GM19463 (cell line): ENCODE data around the gene SYNE1.
"Not testable (repeated sequence)": the region's sequence is repeated elsewhere in the genome, so short reads cannot be mapped to it uniquely, and the experiment has no call there.

Experiments used
- ATAC-seq: cut with Tn5 transposase; IDR thresholded peaks from one replicate; pipeline ENCODE4 v1.9.1; 2021; ENCODE audit warnings: mild to moderate bottlenecking, moderate library complexity; ENCODE audit not compliant: unreplicated experiment

SYNE1 gene

DNA sequence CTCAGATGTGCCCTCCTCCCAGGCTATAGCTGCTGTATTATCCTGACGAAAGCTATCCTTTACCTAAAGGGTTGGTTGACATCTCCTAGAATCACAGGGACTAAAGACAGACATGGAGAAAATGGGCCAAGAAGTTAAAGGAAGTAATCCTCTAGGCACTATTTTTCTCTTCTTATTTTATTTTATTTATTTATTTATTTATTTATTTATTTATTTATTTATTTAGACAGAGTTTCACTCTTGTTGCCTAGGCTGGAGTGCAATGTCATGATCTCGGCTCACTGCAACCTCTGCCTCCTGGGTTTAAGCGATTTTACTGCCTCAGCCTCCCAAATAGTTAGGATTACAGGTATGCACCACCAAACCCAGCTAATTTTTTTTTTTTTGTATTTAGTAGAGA lies 309.0 kb downstream of the SYNE1 start:
- ATAC-seq: not testable (repeated sequence)

DNA sequence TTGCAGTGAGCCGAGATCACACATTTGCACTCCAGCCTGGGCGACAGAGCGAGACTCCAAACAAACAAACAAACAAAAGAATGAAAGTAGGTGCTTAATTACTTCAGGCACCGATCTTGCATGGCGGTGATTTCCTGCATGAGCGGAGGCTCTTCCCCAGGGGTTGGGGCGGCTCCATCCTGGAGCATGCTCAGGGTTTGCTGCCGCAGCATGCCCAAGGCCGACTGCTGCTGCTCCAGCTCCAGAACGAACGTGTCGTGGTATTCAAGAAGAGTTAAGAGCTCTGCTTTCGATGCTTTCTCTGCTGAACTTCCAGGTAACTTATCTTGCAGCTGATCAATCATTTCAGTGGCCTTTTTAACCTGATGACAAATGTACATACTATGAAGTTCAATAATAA lies 313.8 kb downstream of the SYNE1 start:
- ATAC-seq: no peak

- no peak for ATAC-seq
These were observed 318.9 kb downstream of the SYNE1 start for GRCh38 chr6:152318278-152318677.

DNA sequence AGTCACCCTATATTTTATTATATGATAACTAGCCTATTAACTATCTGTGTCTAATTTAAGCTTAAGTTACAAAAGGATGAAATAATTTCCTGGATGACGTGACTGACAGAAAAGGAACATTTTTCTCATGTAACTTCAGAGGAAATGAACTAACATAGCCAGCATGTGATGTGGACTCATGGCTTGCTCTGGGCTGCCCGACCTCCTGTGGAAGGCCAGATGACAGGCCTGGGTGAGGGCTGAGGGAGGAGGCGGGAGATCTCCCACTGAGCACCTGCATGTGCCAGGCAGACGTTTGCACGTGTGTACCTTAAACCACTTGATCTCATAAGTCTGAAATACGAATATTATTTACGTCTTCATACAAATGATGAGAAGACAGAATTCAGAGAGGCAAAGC lies 321.1 kb downstream of the SYNE1 start:
- ATAC-seq: no peak

- ATAC-seq: no peak
These were observed 322.7 kb downstream of the SYNE1 start for GRCh38 chr6:152314483-152314832.

- no peak for ATAC-seq
These were observed 323.4 kb downstream of the SYNE1 start for GRCh38 chr6:152313542-152314482.

- no peak for ATAC-seq
These were observed 324.7 kb downstream of the SYNE1 start for GRCh38 chr6:152312434-152312833.

- ATAC-seq: no peak
These were observed 326.7 kb downstream of the SYNE1 start for GRCh38 chr6:152310371-152310954.

DNA sequence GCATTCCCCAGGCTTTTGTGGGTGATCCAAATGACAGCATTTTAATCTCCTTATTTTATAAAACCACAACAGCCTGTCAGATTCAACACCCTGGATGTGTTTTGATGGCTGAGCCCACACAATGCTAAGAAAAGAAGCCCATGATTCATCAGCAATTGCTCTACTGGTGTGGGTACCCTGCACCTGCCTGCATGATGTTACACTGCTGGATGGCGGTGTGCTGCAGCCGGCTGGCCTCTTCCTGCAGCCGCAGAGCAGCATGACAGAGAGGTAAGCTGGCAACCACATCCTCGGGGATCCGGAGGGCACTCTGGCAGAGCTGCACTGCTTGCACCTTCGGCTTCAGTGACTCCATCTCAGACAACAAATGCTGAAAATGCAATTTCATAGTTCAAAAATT lies 327.5 kb downstream of the SYNE1 start:
- ATAC-seq: peak; percentile 68

GRCh38 chr6:152309006-152309405 lies 328.2 kb downstream of the SYNE1 start:
- ATAC-seq: no peak

DNA sequence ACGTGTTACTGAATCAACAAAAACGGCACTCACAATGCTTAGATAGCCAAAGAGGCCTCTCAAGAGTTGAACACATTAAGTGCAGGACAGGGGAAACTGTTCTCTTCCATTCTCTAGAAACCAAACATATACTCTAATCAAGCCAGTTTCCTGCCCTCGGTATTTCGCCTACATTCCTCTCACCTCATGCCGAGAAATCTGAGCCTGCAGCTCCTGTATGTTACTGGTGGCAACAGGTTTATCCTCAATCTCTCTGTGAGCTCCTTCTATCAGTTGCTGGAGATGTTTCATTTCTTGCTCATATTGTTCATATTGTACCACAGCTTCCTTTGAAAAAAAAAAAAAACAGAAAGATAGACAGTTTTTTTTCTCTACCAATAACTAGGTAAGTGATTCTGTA lies 328.9 kb downstream of the SYNE1 start:
- ATAC-seq: no peak

- no peak for ATAC-seq
These were observed 331.5 kb downstream of the SYNE1 start for GRCh38 chr6:152305672-152306071.

GRCh38 chr6:152301765-152302568 lies 335.2 kb downstream of the SYNE1 start:
- ATAC-seq: peak; percentile 89

- ATAC-seq: peak; percentile 19
These were observed 336.0 kb downstream of the SYNE1 start for GRCh38 chr6:152301021-152301764.

- no peak for ATAC-seq
These were observed 336.6 kb downstream of the SYNE1 start for GRCh38 chr6:152300517-152300916.

- no peak for ATAC-seq
These were observed 338.1 kb downstream of the SYNE1 start for GRCh38 chr6:152298848-152299735.

- ATAC-seq: peak; percentile 15
These were observed 339.0 kb downstream of the SYNE1 start for GRCh38 chr6:152298055-152298647.

GRCh38 chr6:152296648-152297376 lies 340.4 kb downstream of the SYNE1 start:
- ATAC-seq: no peak

DNA sequence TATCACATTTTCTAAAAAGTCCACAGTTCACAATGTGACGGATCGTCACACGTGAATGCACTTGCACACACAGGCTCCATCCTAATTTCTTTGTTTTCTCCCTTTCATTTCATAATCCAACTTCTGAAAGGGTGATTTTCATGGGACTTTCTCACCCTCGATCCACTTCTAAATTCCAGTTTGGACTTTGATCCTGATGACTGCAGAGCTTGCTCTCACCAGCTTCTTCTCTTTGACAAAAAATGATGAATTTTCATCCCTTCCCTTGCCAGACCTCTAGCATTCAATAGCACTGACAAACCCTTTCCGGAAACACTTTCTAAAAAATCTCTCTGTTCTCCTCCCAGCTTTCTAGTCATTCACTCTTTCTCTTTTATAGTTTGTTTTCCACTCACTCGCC lies 341.2 kb downstream of the SYNE1 start:
- ATAC-seq: no peak
